CD4-positive, alpha-beta T cell treated with Interleukin-10 for 1 hour (primary cell): ENCODE measurements around the gene CRTAP.
"Not testable (repeated sequence)": the region's sequence is repeated elsewhere in the genome, so short reads cannot be mapped to it uniquely, and the experiment has no call there.

Experiments
- DNase-seq: peaks from one replicate; pipeline ENCODE4 v3.0.0-alpha.2; 2020

CRTAP gene

DNA sequence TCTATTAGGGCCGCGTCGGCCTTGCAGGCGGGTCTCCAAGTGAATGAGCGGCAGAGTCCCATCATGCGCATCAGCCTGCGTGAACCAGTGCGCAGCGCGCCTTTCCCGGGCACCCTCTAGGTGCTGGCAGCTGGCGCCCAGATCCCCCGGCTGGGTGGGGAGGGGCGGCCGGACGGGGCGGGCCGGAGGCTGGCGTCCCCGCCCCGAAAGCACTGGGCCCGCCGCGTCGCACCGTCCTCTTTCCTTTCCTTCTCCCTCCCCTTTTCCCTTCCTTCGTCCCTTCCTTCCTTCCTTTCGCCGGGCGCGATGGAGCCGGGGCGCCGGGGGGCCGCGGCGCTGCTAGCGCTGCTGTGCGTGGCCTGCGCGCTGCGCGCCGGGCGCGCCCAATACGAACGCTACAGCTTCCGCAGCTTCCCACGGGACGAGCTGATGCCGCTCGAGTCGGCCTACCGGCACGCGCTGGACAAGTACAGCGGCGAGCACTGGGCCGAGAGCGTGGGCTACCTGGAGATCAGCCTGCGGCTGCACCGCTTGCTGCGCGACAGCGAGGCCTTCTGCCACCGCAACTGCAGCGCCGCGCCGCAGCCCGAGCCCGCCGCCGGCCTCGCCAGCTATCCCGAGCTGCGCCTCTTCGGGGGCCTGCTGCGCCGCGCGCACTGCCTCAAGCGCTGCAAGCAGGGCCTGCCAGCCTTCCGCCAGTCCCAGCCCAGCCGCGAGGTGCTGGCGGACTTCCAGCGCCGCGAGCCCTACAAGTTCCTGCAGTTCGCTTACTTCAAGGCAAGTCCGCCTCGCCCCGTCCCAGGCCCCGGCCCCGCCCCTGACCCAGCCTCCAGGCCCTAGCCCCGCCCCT is at the start of gene CRTAP:
TSS of gene CRTAP (plus strand) at position 243 of the 850 bp plus-strand sequence. CDS start at position 307, 64 bp downstream.
- peak; percentile 88 for DNase-seq

GRCh38 chr3:33064929-33065328 is 48.9 kb upstream of the CRTAP start:
- peak; percentile 57 for DNase-seq

DNA sequence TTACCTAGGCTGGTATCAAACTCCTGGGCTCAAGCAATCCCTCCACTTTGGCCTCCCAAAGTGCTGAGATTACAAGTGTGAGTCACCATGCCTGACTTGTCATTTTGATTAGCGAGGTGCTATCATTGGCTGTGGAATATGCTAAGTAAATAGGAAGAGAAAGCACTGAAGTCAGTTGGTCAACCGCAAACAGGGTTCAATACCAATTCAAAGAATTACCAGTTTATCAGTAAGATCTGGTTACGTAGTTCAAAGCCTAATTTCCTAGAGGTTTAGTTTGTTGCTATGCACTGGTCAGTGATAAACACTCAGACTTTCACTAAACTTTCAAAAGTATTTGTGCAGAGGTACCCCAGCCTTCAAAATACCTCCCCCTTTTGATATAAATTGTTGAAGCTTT is 46.3 kb upstream of the CRTAP start:
- DNase-seq: peak; percentile 55

DNA sequence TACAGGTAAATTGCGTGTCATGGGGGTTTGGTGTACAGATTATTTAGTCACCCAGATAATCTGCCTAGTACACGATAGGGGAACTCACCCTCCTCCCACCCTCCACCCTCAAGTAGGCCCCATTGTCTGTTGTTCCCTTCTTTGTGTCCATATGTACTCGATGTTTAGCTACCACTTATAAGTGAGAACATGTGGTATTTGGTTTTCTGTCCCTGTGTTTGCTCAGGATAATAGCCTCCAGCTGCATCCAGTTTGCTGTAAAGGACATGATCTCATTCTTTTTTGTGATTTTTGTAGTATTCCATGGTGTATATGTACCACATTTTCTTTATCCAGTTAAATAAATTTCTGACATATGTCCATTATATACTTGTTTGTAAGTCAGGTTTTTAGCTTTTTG is 44.0 kb upstream of the CRTAP start:
- DNase-seq: not testable (repeated sequence)

DNA sequence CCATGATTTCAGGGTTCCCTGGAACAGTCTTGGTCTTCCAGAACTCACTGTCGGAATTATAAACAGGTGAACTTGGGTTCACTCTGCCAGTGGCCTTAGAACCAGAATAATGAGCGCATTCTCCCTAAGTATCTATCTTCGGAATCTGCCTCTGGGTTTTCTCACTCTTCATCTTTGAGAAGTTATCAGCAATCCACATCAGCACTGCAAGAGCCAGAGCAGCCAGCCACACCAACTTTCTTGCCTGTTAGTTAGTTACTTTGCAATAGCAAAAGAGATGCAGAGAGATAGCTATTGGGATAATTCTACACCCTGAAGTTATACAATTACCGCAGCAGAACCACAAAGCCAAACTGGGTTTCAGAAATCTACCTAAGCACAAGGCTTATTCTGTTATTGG is 42.6 kb upstream of the CRTAP start:
- DNase-seq: no peak

DNA sequence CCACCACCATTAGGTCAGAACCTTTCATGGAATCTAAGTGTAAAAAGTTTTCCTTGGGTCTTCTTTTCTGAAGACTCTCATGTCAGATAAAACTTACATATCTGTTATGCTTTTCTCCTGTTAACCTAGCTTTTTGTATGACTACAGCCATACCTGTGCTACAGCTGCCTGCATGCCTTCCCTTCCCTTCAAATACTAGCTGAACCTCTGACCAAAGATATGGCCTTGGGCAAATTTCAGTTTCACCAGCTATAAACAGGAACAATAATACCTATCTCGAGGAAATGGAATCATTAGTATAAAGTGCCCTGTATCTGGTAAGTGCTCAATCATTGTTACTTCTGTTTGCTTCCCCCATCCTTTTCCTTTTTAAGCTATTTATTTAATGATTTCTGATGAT is 41.9 kb upstream of the CRTAP start:
- DNase-seq: no peak

DNA sequence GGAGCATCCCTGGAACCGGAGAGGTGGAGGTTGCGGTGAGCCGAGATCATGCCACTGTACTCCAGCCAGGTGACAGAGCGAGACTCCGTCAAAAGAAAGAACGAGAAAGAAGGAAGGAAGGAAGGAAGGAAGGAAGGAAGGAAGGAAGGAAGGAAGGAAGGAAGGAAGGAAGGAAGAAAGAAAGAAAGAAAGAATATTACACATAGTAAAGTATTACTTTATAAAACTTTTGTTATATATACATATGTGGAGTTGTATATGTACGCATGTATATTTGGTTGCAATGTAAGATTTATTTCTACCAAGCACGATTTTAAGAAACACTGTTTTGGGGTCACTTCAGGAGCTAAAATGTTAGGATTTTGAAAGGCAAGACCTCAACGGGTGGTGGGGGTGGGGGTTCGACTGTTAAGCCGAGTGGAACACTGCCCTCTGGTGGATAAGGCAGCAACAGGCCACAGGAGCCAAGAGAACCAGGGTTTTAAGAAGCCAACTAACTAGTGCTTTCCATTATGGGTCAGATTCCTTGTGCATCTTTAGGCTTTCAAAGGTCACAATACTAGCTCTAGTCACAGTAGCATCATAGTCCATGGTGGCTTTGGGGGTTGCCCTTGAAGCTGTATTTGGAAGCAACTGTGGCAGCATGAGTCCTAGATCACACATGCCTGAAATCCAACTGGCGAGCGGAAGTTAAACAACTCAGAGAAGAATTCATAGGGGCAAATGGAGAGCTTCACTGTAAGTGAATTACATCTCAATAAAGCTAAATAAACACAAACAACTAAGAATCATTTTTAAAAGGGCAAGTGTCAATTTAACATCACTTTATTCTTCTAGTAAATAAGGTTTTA is 39.4 kb upstream of the CRTAP start:
- DNase-seq: peak; percentile 75

DNA sequence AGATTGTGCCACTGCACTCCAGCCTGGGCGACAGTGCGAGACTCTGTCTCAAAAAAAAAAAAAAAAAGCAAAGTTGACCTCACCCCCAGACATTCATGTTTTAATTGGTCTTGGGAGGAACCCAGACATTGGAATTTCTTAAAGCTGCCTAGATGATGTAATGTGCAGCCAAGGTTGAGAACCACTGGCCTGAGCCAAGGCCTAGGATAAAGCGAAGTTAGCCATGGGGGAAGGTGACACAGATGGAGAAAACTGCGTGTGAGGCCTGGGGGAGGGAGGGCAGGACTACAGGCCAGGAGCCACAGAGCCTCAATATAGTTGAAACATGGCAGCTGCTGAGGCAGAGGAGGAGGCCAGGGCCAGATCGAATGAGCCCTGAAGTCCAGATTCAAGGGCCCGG is 37.8 kb upstream of the CRTAP start:
- no peak for DNase-seq

GRCh38 chr3:33076952-33077351 is 36.9 kb upstream of the CRTAP start:
- DNase-seq: no peak

- DNase-seq: no peak
These were observed 35.8 kb upstream of the CRTAP start for GRCh38 chr3:33077976-33078375.

DNA sequence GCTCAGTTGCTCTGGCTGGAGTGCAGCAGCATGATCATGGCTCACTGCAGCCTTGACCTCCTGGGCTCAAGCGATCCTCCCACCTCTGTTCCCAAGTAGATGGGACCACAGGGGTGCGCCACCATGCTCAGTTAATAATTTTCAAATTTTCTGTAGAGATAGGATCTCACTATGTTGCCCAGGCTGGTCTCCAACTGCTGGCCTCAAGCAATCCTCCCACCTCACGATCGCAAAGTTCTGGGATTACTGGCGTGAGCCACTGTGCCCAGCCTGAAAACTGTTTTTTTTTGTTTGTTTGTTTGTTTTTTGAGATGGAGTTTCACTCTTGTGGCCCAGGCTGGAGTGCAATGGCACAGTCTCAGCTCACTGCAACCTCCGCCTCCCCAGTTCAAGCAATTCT is 34.0 kb upstream of the CRTAP start:
- DNase-seq: not testable (repeated sequence)

DNA sequence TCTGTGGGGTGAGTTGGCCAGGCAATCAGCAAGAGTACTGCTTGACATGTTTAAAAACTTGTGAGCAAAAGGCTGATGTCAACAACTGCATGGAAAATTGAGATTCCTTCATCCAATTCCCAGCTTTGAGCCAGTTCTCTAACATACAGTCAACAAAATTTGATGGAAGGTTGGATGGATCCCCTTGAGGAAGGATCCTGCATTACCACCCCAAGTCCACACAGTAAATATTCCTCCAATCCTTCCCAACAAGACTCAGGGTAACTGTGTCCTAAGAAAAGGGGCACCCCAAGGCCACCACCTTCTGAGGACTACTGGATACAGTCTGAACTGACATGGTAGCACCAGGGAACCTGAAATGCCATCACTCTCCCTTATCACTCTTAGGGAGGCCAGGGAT is 32.0 kb upstream of the CRTAP start:
- DNase-seq: no peak

DNA sequence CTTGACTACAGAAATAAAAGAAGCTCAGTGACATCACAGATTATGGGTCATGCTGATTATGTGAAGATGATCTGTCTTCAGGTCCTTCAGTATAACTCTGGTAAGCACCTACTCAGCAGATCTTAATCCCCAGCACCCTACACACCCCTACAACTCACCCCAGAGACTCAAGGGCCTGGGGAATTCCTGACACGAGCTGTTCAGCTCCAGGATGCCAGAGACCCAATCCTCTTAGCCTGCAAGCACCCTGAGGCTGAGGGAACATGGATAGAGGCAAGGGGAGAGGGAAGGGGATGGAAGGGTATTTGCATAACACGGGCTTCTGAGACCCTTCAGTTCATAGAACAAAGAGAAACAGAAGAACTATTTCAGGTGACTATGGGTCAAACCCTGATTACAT is 29.9 kb upstream of the CRTAP start:
- DNase-seq: no peak

DNA sequence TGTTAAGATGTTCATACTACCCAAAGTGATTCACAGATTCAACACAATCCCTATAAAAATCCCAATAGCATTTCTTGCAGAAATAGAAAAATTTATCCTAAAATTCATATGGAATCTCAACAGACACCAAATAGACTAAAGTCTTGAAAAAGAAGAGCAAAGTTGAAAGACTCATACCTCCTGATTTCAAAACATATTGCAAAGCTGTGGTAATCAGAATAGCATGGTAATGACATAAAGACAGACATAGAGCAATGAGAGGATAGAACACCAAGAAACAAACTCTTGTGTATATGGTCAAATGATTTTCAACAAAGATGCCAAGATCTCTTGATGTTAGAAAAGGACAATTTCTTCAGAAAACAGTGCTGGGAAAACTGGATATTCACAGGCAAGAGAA is 25.1 kb upstream of the CRTAP start:
- DNase-seq: no peak

GRCh38 chr3:33089515-33089914 is 24.3 kb upstream of the CRTAP start:
- DNase-seq: peak; percentile 46

- peak; percentile 10 for DNase-seq
These were observed 22.1 kb upstream of the CRTAP start for GRCh38 chr3:33091746-33092145.

GRCh38 chr3:33092496-33093254 is 21.1 kb upstream of the CRTAP start:
- DNase-seq: no peak

DNA sequence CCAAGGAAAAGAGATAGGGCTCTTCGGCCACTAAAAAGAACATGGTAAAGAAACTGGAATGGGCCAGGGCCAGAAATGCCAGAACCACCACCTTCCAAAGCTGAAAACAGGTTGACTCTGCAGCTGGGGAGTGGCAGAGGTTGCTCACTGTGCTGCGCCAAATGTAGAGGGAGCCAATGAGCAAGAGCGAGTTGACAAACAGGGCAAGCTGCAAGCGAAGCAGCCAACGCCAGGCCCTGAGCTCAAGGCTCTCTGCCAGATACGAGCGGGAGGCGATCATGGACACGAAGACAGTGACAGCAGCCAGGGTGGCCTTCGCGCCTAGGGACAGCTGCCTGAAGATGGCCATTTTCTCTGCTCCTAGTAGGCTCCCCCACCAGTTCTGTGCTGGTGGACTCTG is 20.0 kb upstream of the CRTAP start:
- DNase-seq: no peak

DNA sequence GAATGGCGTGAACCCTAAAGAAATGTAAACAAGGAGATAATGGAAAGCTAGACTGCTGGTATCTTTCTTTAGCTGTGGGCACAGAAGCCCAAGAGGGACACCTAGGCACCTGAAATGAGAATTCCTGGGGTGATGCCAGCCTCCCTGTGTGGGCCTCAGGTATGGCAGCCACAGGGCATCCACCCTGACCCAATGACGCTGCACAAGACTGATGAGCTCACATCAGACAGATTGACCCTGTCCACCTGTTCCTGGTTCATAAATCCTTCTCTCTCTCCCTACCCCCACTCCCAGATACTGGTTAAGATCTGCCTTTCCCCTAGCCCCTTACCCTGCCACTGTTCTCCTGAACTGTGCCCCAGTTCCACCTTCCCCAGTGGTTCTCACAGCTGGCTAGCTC is 18.4 kb upstream of the CRTAP start:
- no peak for DNase-seq

GRCh38 chr3:33096093-33096868 is 17.5 kb upstream of the CRTAP start:
- DNase-seq: peak; percentile 51

- no peak for DNase-seq
These were observed 14.6 kb upstream of the CRTAP start for GRCh38 chr3:33099109-33099645.

DNA sequence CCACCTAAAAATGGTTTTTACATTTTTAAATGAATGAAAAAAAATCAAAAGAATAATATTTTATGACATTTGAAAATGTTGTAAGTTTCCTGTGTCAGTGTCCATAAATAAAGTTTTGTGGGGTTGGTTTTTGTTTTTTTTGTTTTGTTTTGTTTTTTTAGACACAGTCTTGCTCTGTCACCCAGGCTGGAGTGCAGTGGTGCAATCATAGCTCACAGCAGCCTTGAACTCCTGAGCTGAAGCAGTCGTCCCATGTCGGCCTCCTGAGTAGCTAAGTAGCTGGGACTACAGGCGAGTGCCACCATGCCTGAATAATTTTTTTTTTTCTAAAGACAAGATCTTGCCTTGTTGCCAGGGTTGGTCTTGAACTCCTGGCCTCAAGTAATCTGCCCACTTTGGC is 14.1 kb upstream of the CRTAP start:
- DNase-seq: no peak
